Neural cell (in vitro differentiated cells): Measurements from ENCODE around the gene TBL1X. TPM values are rescaled to one million over a fixed set of nuclear protein-coding genes. Genes with fewer than 3 reads are reported as not detected.

ENCODE experiments used
- H2AFZ ChIP-seq: fragments of 200-600, 300-800 bp; sonication (generic), shearing (Covaris generic); 2 replicates; pipeline ENCODE4 v1.6.0; 2014; ENCODE audit warnings: low read depth, mild to moderate bottlenecking, antibody characterized with exemption, low read length, moderate library complexity
- H3F3A ChIP-seq: fragments of 200-600 bp; shearing (Covaris generic); 2 replicates; pipeline ENCODE4 v1.6.1; 2016; ENCODE audit warnings: mild to moderate bottlenecking, moderate library complexity, mixed read lengths, antibody characterized with exemption, low read length; ENCODE audit not compliant: insufficient read depth, poor library complexity, severe bottlenecking
- H3K27ac ChIP-seq: fragments of 200-600, 300-800 bp; sonication (generic), shearing (Covaris generic); 2 replicates; pipeline ENCODE4 v1.5.1; 2014; ENCODE audit warnings: mild to moderate bottlenecking, low read length, moderate library complexity
- H3K27me3 ChIP-seq: fragments of 300-800, 200-600 bp; sonication (generic), shearing (Covaris generic); 2 replicates; pipeline ENCODE4 v1.6.0; 2014; ENCODE audit warnings: mild to moderate bottlenecking, low read depth, low read length, moderate library complexity; ENCODE audit not compliant: insufficient read depth
- H3K36me3 ChIP-seq: fragments of 300-800, 200-600 bp; sonication (generic), shearing (Covaris generic); 2 replicates; pipeline ENCODE4 v1.5.1; 2014; ENCODE audit warnings: mild to moderate bottlenecking, antibody characterized with exemption, low read length, moderate library complexity; ENCODE audit not compliant: insufficient read depth
- H3K4me2 ChIP-seq: fragments of 300-800, 200-600 bp; sonication (generic), shearing (Covaris generic); 2 replicates; pipeline ENCODE4 v1.6.0; 2014; ENCODE audit warnings: mild to moderate bottlenecking, low read length
- H3K4me3 ChIP-seq: fragments of 300-800, 200-600 bp; sonication (generic), shearing (Covaris generic); 2 replicates; pipeline ENCODE4 v1.5.1; 2014; ENCODE audit warnings: mild to moderate bottlenecking, low read length, moderate library complexity
- H3K79me2 ChIP-seq: fragments of 200-600 bp; shearing (Covaris generic); replicated peaks from 2 replicates; pipeline ENCODE4 v1.6.0; 2014; ENCODE audit warnings: mild to moderate bottlenecking, low read length, moderate library complexity; ENCODE audit not compliant: insufficient read depth
- H3K9ac ChIP-seq: fragments of 300-800, 200-600 bp; sonication (generic), shearing (Covaris generic); 2 replicates; pipeline ENCODE4 v1.6.1; 2016; ENCODE audit warnings: mild to moderate bottlenecking, low read length, mixed read lengths
- H3K9me2 ChIP-seq: fragments of 200-600 bp; shearing (Covaris generic); 2 replicates; pipeline ENCODE4 v1.6.1; 2016; ENCODE audit warnings: mild to moderate bottlenecking, low read length, mixed read lengths; ENCODE audit not compliant: insufficient read depth
- H3K9me3 ChIP-seq: fragments of 200-600, 300-800 bp; sonication (generic), shearing (Covaris generic); 2 replicates; pipeline ENCODE4 v1.6.1; 2016; ENCODE audit warnings: mild to moderate bottlenecking, mixed run types, low read length, moderate library complexity, mixed read lengths
- H4K20me1 ChIP-seq: fragments of 200-600 bp; shearing (Covaris generic); 2 replicates; pipeline ENCODE4 v1.6.1; 2016; ENCODE audit warnings: mild to moderate bottlenecking, mixed run types; ENCODE audit not compliant: insufficient read depth
- EZH2 ChIP-seq: fragments of 200-600, 300-800 bp; shearing (Covaris generic), sonication (generic); IDR thresholded peaks from 2 replicates; pipeline ENCODE4 v1.6.1; 2014; ENCODE audit warnings: antibody characterized with exemption, low read length, borderline replicate concordance, mild to moderate bottlenecking; ENCODE audit not compliant: insufficient read depth, poor library complexity, severe bottlenecking
- MXI1 ChIP-seq: fragments of 450-650 bp; conservative IDR thresholded peaks from 2 replicates; pipeline ENCODE4 v1.6.1; 2014; ENCODE audit warnings: antibody characterized with exemption, mild to moderate bottlenecking; ENCODE audit not compliant: poor library complexity, severe bottlenecking
- SMC3 ChIP-seq: fragments of 450-650 bp; conservative IDR thresholded peaks from 2 replicates; pipeline ENCODE4 v1.6.1; 2014; ENCODE audit warnings: antibody characterized with exemption, mild to moderate bottlenecking, moderate library complexity; ENCODE audit not compliant: poor library complexity
- TAF1 ChIP-seq: IDR thresholded peaks from 2 replicates; pipeline ENCODE4 v1.6.1; 2012; ENCODE audit warnings: low read depth
- polyA plus RNA-seq: library from polyadenylated mRNA; depleted of rRNA; stranded (reverse); fragments of >200 nt; gene quantifications from 2 replicates; pipeline ENCODE4 v1.2.3, GENCODE V29; 2014
- TF ChIP-seq, protein P1 (sequence below): IDR thresholded peaks from 2 replicates; pipeline ENCODE4 v1.6.1; 2012; ENCODE audit warnings: borderline replicate concordance
- TF ChIP-seq, protein P2 (sequence below): fragments of 450-650 bp; IDR thresholded peaks from 2 replicates; pipeline ENCODE4 v1.5.1; 2014; ENCODE audit warnings: antibody characterized with exemption, mild to moderate bottlenecking, moderate library complexity; ENCODE audit not compliant: poor library complexity, severe bottlenecking

TBL1X gene
- polyA plus RNA-seq, 1 donor from 2014 or later, result 2.2 TPM

DNA sequence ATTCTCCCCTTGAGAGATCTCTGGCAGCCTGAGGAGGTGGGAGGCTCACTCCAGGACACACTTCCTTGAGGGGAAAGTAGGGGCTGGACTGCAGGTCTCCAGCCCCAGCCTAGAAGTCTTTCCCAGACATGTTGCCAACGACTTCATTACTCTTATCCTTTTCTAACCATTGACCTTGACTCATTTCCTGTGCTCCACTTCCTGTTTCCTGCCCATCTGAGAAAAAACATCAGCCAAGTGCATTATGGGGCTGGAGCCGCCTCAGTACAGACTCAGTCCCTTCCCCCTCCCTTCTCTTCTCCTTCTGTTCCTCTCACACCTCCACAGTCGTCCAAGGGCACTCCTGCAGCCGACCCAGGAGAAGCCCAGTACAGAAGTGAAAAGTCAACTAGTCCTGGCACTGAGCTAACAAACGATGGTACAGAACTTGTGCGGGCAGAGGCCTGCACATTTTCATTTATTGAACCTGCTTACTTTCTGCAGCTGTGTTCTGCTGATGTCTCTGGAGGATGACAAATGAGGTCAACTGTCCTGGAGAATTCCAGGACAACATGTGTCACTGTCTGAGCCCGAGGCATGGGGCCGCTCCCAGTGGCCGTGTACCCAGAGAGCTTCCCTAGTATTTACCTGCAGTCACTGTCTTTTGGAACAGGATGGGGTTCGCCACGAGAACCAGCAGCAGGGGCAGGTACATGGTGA, 280.7 kb downstream of the TBL1X start:
- Histone ChIP-seq H3K9me3 (no peaks in the 10 kb centered on the region), H3F3A (no peaks in the 10 kb centered on the region), H4K20me1 (no peaks in the 10 kb centered on the region), H3K9me2 (no peaks in the 10 kb centered on the region), H2AFZ (no peak overlapping the region), H3K27ac (no peak overlapping the region), H3K79me2 (no peaks in the 10 kb centered on the region), H3K4me3 (no peak overlapping the region), H3K4me2 (no peak overlapping the region), H3K36me3 (no peaks in the 10 kb centered on the region), H3K9ac (no peak overlapping the region), H3K27me3 (no peaks in the 10 kb centered on the region)
- TF ChIP-seq MXI1 (no peak), EZH2 (no peak), SMC3 (no peak), TAF1 (no peak)
- TF ChIP-seq, protein P1, sequence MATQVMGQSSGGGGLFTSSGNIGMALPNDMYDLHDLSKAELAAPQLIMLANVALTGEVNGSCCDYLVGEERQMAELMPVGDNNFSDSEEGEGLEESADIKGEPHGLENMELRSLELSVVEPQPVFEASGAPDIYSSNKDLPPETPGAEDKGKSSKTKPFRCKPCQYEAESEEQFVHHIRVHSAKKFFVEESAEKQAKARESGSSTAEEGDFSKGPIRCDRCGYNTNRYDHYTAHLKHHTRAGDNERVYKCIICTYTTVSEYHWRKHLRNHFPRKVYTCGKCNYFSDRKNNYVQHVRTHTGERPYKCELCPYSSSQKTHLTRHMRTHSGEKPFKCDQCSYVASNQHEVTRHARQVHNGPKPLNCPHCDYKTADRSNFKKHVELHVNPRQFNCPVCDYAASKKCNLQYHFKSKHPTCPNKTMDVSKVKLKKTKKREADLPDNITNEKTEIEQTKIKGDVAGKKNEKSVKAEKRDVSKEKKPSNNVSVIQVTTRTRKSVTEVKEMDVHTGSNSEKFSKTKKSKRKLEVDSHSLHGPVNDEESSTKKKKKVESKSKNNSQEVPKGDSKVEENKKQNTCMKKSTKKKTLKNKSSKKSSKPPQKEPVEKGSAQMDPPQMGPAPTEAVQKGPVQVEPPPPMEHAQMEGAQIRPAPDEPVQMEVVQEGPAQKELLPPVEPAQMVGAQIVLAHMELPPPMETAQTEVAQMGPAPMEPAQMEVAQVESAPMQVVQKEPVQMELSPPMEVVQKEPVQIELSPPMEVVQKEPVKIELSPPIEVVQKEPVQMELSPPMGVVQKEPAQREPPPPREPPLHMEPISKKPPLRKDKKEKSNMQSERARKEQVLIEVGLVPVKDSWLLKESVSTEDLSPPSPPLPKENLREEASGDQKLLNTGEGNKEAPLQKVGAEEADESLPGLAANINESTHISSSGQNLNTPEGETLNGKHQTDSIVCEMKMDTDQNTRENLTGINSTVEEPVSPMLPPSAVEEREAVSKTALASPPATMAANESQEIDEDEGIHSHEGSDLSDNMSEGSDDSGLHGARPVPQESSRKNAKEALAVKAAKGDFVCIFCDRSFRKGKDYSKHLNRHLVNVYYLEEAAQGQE, result no peak
- TF ChIP-seq, protein P2, sequence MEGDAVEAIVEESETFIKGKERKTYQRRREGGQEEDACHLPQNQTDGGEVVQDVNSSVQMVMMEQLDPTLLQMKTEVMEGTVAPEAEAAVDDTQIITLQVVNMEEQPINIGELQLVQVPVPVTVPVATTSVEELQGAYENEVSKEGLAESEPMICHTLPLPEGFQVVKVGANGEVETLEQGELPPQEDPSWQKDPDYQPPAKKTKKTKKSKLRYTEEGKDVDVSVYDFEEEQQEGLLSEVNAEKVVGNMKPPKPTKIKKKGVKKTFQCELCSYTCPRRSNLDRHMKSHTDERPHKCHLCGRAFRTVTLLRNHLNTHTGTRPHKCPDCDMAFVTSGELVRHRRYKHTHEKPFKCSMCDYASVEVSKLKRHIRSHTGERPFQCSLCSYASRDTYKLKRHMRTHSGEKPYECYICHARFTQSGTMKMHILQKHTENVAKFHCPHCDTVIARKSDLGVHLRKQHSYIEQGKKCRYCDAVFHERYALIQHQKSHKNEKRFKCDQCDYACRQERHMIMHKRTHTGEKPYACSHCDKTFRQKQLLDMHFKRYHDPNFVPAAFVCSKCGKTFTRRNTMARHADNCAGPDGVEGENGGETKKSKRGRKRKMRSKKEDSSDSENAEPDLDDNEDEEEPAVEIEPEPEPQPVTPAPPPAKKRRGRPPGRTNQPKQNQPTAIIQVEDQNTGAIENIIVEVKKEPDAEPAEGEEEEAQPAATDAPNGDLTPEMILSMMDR, result no peak

DNA sequence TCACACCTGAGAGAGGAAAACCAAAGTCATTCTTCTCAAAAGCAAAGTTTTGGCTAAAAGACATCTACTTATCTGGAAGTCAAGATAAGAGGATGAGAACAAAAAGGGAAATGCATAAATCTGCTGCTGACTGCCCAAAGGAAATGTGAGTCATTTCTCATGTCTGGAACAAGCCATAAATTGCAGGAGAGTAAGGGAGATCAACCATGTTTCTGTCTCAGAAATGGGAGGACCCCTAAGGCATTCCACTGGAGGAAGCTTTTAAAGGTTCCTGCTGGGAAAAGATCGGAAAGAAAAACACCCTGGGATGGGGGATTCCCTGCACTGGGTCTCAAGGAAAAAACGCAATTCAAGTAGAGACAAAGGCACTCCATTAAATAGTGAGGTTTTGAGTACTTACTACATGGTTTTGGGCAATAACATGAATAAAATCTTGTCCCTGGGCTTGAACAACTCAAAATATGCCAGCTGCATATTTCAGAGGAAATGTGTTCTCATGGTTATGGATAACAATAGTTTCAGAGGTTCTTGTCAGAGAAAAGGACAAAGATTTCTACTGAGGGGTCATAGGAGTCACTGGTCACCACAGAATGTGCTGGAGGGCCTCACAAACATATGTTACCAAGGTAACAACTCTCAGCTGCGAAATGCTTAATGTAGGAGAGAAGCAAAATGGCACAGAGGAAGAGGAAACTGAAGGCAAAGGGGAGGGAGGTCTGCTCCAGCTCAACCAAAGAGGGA, 281.5 kb downstream of the TBL1X start:
- H3K9me2 ChIP-seq, result no peaks in the 10 kb centered on the region
- no peak overlapping the region for H3K4me2 ChIP-seq
- H3F3A ChIP-seq, result no peaks in the 10 kb centered on the region
- H3K79me2 ChIP-seq, result no peaks in the 10 kb centered on the region
- no peak overlapping the region for H3K4me3 ChIP-seq
- H3K9ac ChIP-seq, result no peak overlapping the region
- H2AFZ ChIP-seq, result no peak overlapping the region
- H3K9me3 ChIP-seq, result no peaks in the 10 kb centered on the region
- no peaks in the 10 kb centered on the region for H3K36me3 ChIP-seq
- TF ChIP-seq, protein P1, result no peak
- H4K20me1 ChIP-seq, result no peaks in the 10 kb centered on the region
- H3K27ac ChIP-seq, result no peak overlapping the region
- no peaks in the 10 kb centered on the region for H3K27me3 ChIP-seq
